ENCODE data around the gene TRIM25. TPM values are rescaled to one million over a fixed set of nuclear protein-coding genes. Genes with fewer than 3 reads are reported as not detected.

Gene TRIM25
- total RNA-seq, 1 experiment from 2014 or later, result 32.5 TPM

GRCh38 chr17:56936697-56937322 is 23.0 kb upstream of the TRIM25 start:
- peaks cover 55 to 86% (median 82%) of the 10 kb centered on the region in 3 experiments for H3K36me3 Mint-ChIP-seq (ENCODE audit: insufficient read depth in 1 of 3, low read depth in 3 of 3)
- peaks cover 21% of the 10 kb centered on the region for H3K9me3 ChIP-seq (ENCODE audit: control insufficient read depth, low read depth, low read length)
- no peaks in the 10 kb centered on the region for H3K4me1 Mint-ChIP-seq
- no peak overlapping the region for H4K8ac ChIP-seq (replicated peaks; ENCODE audit: insufficient read length, low read depth, low read length)
- H4K5ac ChIP-seq (ENCODE audit: insufficient read length, low read depth, low read length), result no peak overlapping the region
- H3K23ac ChIP-seq (ENCODE audit: insufficient read length, low read depth, low read length), result no peak overlapping the region
- H3K18ac ChIP-seq (ENCODE audit: insufficient read length, low read depth, low read length), result no peak overlapping the region
- no peak overlapping the region; a peak in 1 of 7 replicates for H3K27ac Mint-ChIP-seq
- no peaks in the 10 kb centered on the region for H3K79me2 ChIP-seq (ENCODE audit: insufficient read depth, low read length)
- H2BK12ac ChIP-seq (ENCODE audit: insufficient read length, low read depth, low read length), result no peak overlapping the region
- no peak overlapping the region for H3K9ac ChIP-seq (ENCODE audit: extremely low read depth, insufficient read length, low read length)
- H2AFZ ChIP-seq (ENCODE audit: low read length), result no peak overlapping the region
- no peaks in the 10 kb centered on the region for H3K27me3 ChIP-seq (ENCODE audit: insufficient read depth, low read length)
- peaks cover 10 to 18% of the 10 kb centered on the region in 2 experiments for H3K9me3 Mint-ChIP-seq
- no peak overlapping the region for H3K4me2 ChIP-seq (ENCODE audit: insufficient read depth, insufficient read length, low read length)
- no peak overlapping the region for H3T11ph ChIP-seq (ENCODE audit: low read length)
- TF ChIP-seq CTCF (conservative IDR thresholded peaks at IDR 0.05), result no peak
- no peaks in the 10 kb centered on the region for H3K23me2 ChIP-seq (ENCODE audit: insufficient read length, low read depth, low read length, poor library complexity, severe bottlenecking)
- H2AK5ac ChIP-seq (ENCODE audit: insufficient read length, low read length), result no peak overlapping the region
- no peak overlapping the region for H4K91ac ChIP-seq (ENCODE audit: insufficient read length, low read depth, low read length)
- whole genome bisulfite sequencing (ENCODE audit: extremely low coverage, insufficient read length, low lambda C conversion rate), result no CpG with 5 or more reads among the region's 6 CpGs
- H3K27me3 Mint-ChIP-seq (ENCODE audit: low read depth), result no peaks in the 10 kb centered on the region
- H2BK120ac ChIP-seq (ENCODE audit: low read depth, low read length, poor library complexity, severe bottlenecking), result no peak overlapping the region
- no peak overlapping the region for H2BK15ac ChIP-seq (ENCODE audit: low read depth, low read length)
- no peak overlapping the region for H3K4ac ChIP-seq (ENCODE audit: low read depth, low read length)
- no peaks in the 10 kb centered on the region for H4K20me1 ChIP-seq (ENCODE audit: control insufficient read depth, insufficient read depth, insufficient read length)
- no peak for DNase-seq
- H2BK5ac ChIP-seq (ENCODE audit: insufficient read length, low read length), result no peak overlapping the region
- H3K14ac ChIP-seq (ENCODE audit: insufficient read depth, low read length), result no peak overlapping the region
- H3K79me1 ChIP-seq (ENCODE audit: insufficient read depth, low read depth, low read length, poor library complexity, severe bottlenecking), result no peaks in the 10 kb centered on the region
- H2BK20ac ChIP-seq (ENCODE audit: low read depth, low read length, poor library complexity, severe bottlenecking), result no peak overlapping the region
- H3K4me1 ChIP-seq (ENCODE audit: insufficient read depth, low read length), result no peaks in the 10 kb centered on the region
- no peak overlapping the region for H3K56ac ChIP-seq (ENCODE audit: insufficient read length, low read depth, low read length)
- no peak overlapping the region for H3K4me3 Mint-ChIP-seq
- H3K27ac ChIP-seq (ENCODE audit: insufficient read length, low read depth, low read length), result no peak overlapping the region

All from H9 (cell line).